ENCODE measurements around the gene OR10G2. TPM values are rescaled to one million over a fixed set of nuclear protein-coding genes. Genes with fewer than 3 reads are reported as not detected.
"Not testable (repeated sequence)": the region's sequence is repeated elsewhere in the genome, so short reads cannot be mapped to it uniquely, and the experiment has no call there.

OR10G2 gene
- total RNA-seq, 1 experiment from 2014 or later = not detected

DNA sequence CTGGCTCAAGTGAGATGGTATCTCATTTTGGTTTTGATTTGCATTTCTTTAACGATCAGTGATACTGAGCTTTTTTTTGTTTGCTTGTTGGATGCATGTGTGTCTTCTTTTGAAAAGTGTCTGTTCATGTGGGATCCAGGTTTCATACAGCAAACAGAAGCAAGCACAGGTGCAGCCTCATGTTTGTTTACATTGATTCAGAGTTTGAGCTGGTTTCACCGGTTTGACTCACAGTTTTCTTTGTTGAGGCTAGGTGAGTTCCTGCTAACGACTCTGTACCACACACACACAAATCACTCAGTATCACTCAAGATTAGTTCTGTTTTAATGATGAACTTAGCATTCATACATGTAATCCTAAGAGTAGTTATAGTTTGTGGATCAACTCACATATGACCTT lies 3.7 kb downstream of the OR10G2 start:
- Histone ChIP-seq H3K27me3 (ENCODE audit: control insufficient read depth, insufficient read depth, low read length) (no peaks in the 10 kb centered on the region), H3K4me3 (ENCODE audit: insufficient read depth, low read depth, low read length) (no peak overlapping the region), H3K36me3 (replicated peaks; ENCODE audit: control insufficient read depth, insufficient read depth, low read length) (no peaks in the 10 kb centered on the region)
- no peak for DNase-seq

DNA sequence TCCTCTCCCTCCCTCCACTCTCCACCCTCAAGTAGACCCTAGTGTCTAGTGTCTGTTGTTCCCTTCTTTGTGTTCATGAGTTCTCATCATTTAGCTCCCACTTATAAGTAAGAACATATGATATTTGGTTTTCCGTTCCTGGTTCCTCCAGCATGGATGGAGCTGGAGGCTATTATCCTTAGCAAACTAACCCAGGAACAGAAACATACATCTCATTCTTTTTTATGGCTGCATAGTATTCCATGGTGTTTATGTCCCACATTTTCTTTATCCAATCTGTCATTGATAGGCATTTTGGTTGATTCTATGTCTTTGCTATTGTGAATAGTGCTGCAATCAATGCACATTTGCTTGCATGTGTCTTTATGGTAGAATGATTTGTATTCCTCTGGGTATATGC lies 4.2 kb downstream of the OR10G2 start:
- not testable (repeated sequence) for DNase-seq; H3K27me3 ChIP-seq (ENCODE audit: control insufficient read depth, insufficient read depth, low read length); H3K36me3 ChIP-seq (replicated peaks; ENCODE audit: control insufficient read depth, insufficient read depth, low read length)

DNA sequence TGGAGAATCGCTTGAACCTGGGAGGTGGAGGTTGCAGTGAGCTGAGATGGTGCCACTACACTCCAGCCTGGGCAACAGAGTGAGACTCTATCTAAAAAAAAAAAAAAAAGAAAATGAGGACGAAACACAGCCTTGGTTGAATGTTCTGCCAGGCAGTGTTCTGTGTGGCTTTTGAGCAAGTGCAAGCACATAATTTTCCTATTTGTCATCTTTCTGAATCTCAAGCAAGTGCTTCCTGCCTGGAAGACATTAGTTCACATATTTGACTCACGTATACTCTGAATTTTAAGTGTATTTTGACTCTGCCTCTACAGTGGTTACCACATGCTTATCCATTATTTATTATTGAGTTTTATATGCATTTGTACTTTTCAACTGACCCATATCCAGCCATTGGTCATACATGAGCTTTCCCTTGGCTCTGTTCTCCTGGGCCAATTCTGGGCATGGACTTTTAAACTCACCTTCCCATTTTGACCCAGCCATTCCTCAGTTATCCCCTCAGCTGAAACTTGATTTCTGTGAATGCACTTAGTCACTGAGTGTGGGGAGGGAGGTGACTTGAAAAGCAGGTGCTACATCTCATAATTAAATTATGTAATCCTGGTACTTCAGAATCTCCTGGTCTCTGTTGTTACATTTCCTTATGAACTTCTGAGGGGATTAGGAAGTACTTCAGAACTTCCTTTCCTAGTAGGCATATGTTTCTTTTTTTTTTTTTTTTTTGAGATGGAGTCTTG lies 8.1 kb downstream of the OR10G2 start:
- no peak for DNase-seq

More for the DNA sequence above, 4.2 kb downstream of the OR10G2 start:
- not testable (repeated sequence) for H3K4me3 ChIP-seq (ENCODE audit: insufficient read depth, low read depth, low read length)

DNA sequence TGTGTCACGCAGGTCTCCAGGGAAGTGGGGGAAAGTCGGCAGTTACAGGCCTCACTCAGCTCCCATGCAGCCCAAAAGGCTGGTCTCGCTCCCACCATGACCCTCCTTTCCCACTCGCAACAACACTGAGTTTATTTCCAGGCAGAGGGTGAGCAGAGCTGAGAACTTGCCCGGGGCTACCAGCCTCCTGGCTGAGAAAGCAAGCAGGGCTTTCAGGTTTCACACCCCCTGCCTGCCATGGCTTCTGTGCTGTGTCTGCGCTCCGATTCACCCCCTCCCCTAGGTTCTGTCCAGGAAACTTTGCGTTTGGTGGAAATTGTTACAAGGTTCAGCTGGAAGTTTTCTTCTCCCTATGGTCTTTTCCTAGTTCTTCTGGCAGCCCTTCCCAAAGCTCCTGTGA lies 17.1 kb downstream of the OR10G2 start:
- H3K4me3 ChIP-seq (ENCODE audit: insufficient read depth, low read depth, low read length) = no peak overlapping the region
- H3K36me3 ChIP-seq (replicated peaks; ENCODE audit: control insufficient read depth, insufficient read depth, low read length) = no peaks in the 10 kb centered on the region
- no peaks in the 10 kb centered on the region for H3K27me3 ChIP-seq (ENCODE audit: control insufficient read depth, insufficient read depth, low read length)
- no peak for DNase-seq

More for the DNA sequence above, 8.1 kb downstream of the OR10G2 start:
- Histone ChIP-seq H3K27me3 (ENCODE audit: control insufficient read depth, insufficient read depth, low read length) (no peaks in the 10 kb centered on the region), H3K36me3 (replicated peaks; ENCODE audit: control insufficient read depth, insufficient read depth, low read length) (no peaks in the 10 kb centered on the region), H3K4me3 (ENCODE audit: insufficient read depth, low read depth, low read length) (no peak overlapping the region)

DNA sequence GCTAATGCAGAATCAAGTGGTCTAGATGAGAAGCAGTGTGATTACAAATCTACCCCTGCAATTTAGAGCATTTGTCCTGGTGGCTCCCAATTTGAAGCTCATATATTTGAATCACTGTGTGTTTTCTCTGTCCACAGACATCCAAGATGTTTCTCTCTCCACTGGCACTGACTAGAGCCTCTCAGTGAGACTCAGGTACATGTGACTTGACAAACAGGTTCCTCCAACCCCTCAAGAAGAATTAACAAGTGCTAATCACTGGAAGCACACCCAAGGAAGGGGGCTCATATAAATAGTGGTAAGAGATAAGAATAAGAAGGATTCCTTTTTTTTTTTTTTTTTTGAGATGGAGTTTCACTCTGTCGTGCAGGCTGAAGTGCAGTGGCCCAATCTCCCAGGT lies 20.5 kb downstream of the OR10G2 start:
- no peak for DNase-seq
- H3K4me3 ChIP-seq (ENCODE audit: insufficient read depth, low read depth, low read length) = no peak overlapping the region
- H3K27me3 ChIP-seq (ENCODE audit: control insufficient read depth, insufficient read depth, low read length) = no peaks in the 10 kb centered on the region
- H3K36me3 ChIP-seq (replicated peaks; ENCODE audit: control insufficient read depth, insufficient read depth, low read length) = no peaks in the 10 kb centered on the region

DNA sequence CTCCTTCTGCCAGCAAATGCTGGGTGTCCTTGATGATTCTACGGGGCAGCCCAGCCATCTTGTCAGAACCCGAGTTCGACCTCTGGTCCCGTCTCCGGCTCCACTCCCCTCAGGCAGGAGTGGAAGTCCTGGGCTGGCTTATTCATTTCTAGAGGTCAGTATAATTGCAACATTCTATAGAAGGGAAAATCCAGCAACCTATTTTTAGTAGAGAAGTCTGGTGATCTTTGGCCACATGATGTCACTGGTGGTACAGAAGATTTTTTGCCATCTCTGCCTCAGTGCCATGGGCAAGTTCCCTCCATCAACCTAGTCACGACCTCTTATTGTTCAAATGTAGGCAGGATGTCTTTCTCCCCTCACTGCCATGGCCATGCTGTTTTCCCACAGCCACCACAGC lies 22.4 kb downstream of the OR10G2 start:
- Histone ChIP-seq H3K4me3 (ENCODE audit: insufficient read depth, low read depth, low read length) (no peak overlapping the region), H3K27me3 (ENCODE audit: control insufficient read depth, insufficient read depth, low read length) (no peaks in the 10 kb centered on the region), H3K36me3 (replicated peaks; ENCODE audit: control insufficient read depth, insufficient read depth, low read length) (no peaks in the 10 kb centered on the region)
- no peak for DNase-seq

DNA sequence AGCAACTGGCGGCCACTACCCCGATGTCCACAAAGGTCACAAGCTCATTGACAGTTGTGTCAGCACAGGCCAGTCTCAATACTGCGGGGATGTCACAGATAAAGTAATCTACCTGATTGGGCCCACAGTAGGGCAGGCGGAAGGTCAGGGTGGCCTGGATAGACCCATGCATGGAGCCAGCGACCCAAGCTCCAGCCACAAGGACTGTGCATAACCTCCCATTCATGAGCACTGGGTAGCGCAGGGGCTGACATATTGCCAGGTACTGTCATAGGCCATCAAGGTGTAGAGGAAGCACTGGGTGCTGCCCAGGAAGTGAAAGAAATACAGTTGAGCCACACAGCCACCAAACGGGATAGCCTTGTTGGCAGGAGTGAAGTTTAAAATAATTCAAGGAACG lies 32.6 kb downstream of the OR10G2 start:
- H3K36me3 ChIP-seq (replicated peaks; ENCODE audit: control insufficient read depth, insufficient read depth, low read length); DNase-seq; H3K4me3 ChIP-seq (ENCODE audit: insufficient read depth, low read depth, low read length); H3K27me3 ChIP-seq (ENCODE audit: control insufficient read depth, insufficient read depth, low read length): not testable (repeated sequence)

DNA sequence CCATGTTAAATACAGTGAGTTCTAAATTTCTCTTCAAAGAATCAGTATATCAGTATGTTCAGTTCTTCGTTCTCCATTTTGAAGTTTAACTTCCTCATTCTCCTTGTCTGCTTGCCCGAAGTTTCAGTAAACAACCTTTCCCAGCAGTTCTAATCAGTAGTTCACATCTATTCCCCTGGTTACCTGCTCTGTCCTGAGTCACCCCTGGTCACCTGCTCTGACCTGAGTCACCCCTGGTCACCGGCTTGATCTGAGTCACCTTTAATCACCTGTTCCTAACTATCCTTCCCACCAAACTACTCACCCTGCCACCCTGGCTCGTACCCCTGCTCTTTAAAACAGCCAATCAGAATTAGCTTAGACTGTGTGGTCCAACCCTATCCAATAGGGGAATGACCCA lies 45.4 kb downstream of the OR10G2 start:
- H3K4me3 ChIP-seq (ENCODE audit: insufficient read depth, low read depth, low read length) = no peak overlapping the region
- no peaks in the 10 kb centered on the region for H3K36me3 ChIP-seq (replicated peaks; ENCODE audit: control insufficient read depth, insufficient read depth, low read length)
- DNase-seq = no peak
- H3K27me3 ChIP-seq (ENCODE audit: control insufficient read depth, insufficient read depth, low read length) = no peaks in the 10 kb centered on the region; the same call in 1 of the 2 replicates

Other genes starting within 250 kb of the OR10G2 start
- 64.1 and 73.8 TPM in 2 replicates for gene CHD8, start 178.8 kb downstream of the OR10G2 start, total RNA-seq (2014; rRNA removed; shearing (Covaris generic))
- 21.5 and 26.8 TPM in 2 replicates for gene RAB2B, start 158.0 kb downstream of the OR10G2 start, total RNA-seq (2014; rRNA removed; shearing (Covaris generic))
- 23.5 and 30.5 TPM in 2 replicates for gene TOX4, start 157.7 kb downstream of the OR10G2 start, total RNA-seq (2014; rRNA removed; shearing (Covaris generic))
- gene METTL3, start 123.6 kb downstream of the OR10G2 start, total RNA-seq (2014; rRNA removed; shearing (Covaris generic)) = 109 and 111 TPM in 2 replicates
- 123 and 170 TPM in 2 replicates for gene SALL2, start 108.6 kb downstream of the OR10G2 start, total RNA-seq (2014; rRNA removed; shearing (Covaris generic))
- gene OR10G3, start 54.9 kb downstream of the OR10G2 start, total RNA-seq (2014; rRNA removed; shearing (Covaris generic)) = not detected in 2 replicates
- gene OR4E2, start 18.9 kb upstream of the OR10G2 start, total RNA-seq (2014; rRNA removed; shearing (Covaris generic)) = not detected in 2 replicates
- gene OR4E1, start 38.9 kb upstream of the OR10G2 start, total RNA-seq (2014; rRNA removed; shearing (Covaris generic)) = not detected in 2 replicates